ENCODE measurements around the gene UEVLD. TPM values are rescaled to one million over a fixed set of nuclear protein-coding genes. Genes with fewer than 3 reads are reported as not detected.

Gene UEVLD
- total RNA-seq, 1 experiment from 2014 or later = 11.3 TPM

- DNase-seq (ENCODE audit: low spot score) = no peak
These were observed 6.7 kb downstream of the UEVLD start for GRCh38 chr11:18581825-18582224.

GRCh38 chr11:18580113-18580766, 8.3 kb downstream of the UEVLD start:
- no peak for DNase-seq (ENCODE audit: low spot score)

GRCh38 chr11:18578975-18579598, 9.4 kb downstream of the UEVLD start:
- peak; percentile 88 for DNase-seq (ENCODE audit: low spot score)

- no peak for DNase-seq (ENCODE audit: low spot score)
These were observed 13.2 kb downstream of the UEVLD start for GRCh38 chr11:18575361-18575760.

- DNase-seq (ENCODE audit: low spot score) = no peak
These were observed 21.5 kb downstream of the UEVLD start for GRCh38 chr11:18567081-18567480.

- no peak for DNase-seq (ENCODE audit: low spot score)
These were observed 22.1 kb downstream of the UEVLD start for GRCh38 chr11:18566406-18566805.

- no peak for DNase-seq (ENCODE audit: low spot score)
These were observed 24.4 kb downstream of the UEVLD start for GRCh38 chr11:18564149-18564548.

- DNase-seq (ENCODE audit: low spot score) = no peak
These were observed 25.3 kb downstream of the UEVLD start for GRCh38 chr11:18563090-18563730.

- DNase-seq (ENCODE audit: low spot score) = no peak
These were observed 40.5 kb downstream of the UEVLD start for GRCh38 chr11:18548001-18548400.

GRCh38 chr11:18540207-18541009, 48.1 kb downstream of the UEVLD start:
- DNase-seq (ENCODE audit: low spot score) = peak; percentile 67

- DNase-seq (ENCODE audit: low spot score) = no peak
These were observed 52.3 kb downstream of the UEVLD start for GRCh38 chr11:18536209-18536608.

- DNase-seq (ENCODE audit: low spot score) = no peak
These were observed 54.3 kb downstream of the UEVLD start for GRCh38 chr11:18534245-18534644.

GRCh38 chr11:18533365-18533764, 55.2 kb downstream of the UEVLD start:
- no peak for DNase-seq (ENCODE audit: low spot score)

GRCh38 chr11:18527512-18527911, 61.0 kb downstream of the UEVLD start:
- DNase-seq (ENCODE audit: low spot score) = no peak

- peak; percentile 98 for DNase-seq (ENCODE audit: low spot score)
These were observed 61.8 kb downstream of the UEVLD start, which contains the start of gene TSG101 for GRCh38 chr11:18526521-18527296. TSG101 (minus strand) TSS chr11:18526942; CDS start chr11:18526816, 126 bp downstream.

- no peak for DNase-seq (ENCODE audit: low spot score)
These were observed 62.4 kb downstream of the UEVLD start for GRCh38 chr11:18526130-18526520.

GRCh38 chr11:18524248-18524647, 64.3 kb downstream of the UEVLD start:
- no peak for DNase-seq (ENCODE audit: low spot score)

- peak; percentile 22 for DNase-seq (ENCODE audit: low spot score)
These were observed 65.5 kb downstream of the UEVLD start for GRCh38 chr11:18523084-18523483.

- DNase-seq (ENCODE audit: low spot score) = peak; percentile 61
These were observed 66.1 kb downstream of the UEVLD start for GRCh38 chr11:18522388-18522787.

GRCh38 chr11:18521122-18521521, 67.4 kb downstream of the UEVLD start:
- no peak for DNase-seq (ENCODE audit: low spot score)

- no peak for DNase-seq (ENCODE audit: low spot score)
These were observed 86.2 kb downstream of the UEVLD start for GRCh38 chr11:18502352-18502751.
